GM23338 (cell line): ENCODE data around the gene TMC1. TPM values are rescaled to one million over a fixed set of nuclear protein-coding genes. Genes with fewer than 3 reads are reported as not detected.

Source experiments
- ATAC-seq: fragments of 200-7000 bp; cut with Tn5 transposase; 3 replicates; pipeline ENCODE4 v1.9.1; 2020
- DNase-seq: peaks from one replicate; pipeline ENCODE4 v3.0.0-alpha.2; 2015; ENCODE audit warnings: low spot score
- H2AFZ ChIP-seq: fragments of 200-600 bp; sonication (generic); 2 replicates; pipeline ENCODE4 v1.8.0; 2016; ENCODE audit warnings: antibody characterized with exemption, mild to moderate bottlenecking, moderate library complexity
- H3F3A ChIP-seq: fragments of 200-600 bp; sonication (generic); replicated peaks from 2 replicates; pipeline ENCODE4 v1.8.0; 2017; ENCODE audit warnings: antibody characterized with exemption, mixed run types, low read depth
- H3K27ac ChIP-seq: fragments of 200-600 bp; sonication (generic); 2 replicates; pipeline ENCODE4 v1.6.1; 2016; ENCODE audit warnings: low read depth
- H3K27me3 ChIP-seq: fragments of 200-600 bp; sonication (generic); 2 replicates; pipeline ENCODE4 v1.8.0; 2016; ENCODE audit warnings: mild to moderate bottlenecking, mixed run types, moderate library complexity; ENCODE audit not compliant: insufficient read depth
- H3K36me3 ChIP-seq: fragments of 200-600 bp; sonication (generic); 2 replicates; pipeline ENCODE4 v1.8.0; 2016; ENCODE audit warnings: mild to moderate bottlenecking; ENCODE audit not compliant: insufficient read depth
- H3K4me1 ChIP-seq: fragments of 200-600 bp; sonication (generic); 2 replicates; pipeline ENCODE4 v1.8.0; 2016; ENCODE audit warnings: mild to moderate bottlenecking, moderate library complexity; ENCODE audit not compliant: insufficient read depth
- H3K4me2 ChIP-seq: fragments of 200-600 bp; sonication (generic); 2 replicates; pipeline ENCODE4 v1.7.1; 2017; ENCODE audit warnings: mixed run types
- H3K4me3 ChIP-seq: fragments of 200-600 bp; sonication (generic); 2 replicates; pipeline ENCODE4 v1.6.1; 2016; ENCODE audit warnings: mixed run types
- H3K79me2 ChIP-seq: fragments of 200-600 bp; sonication (generic); replicated peaks from 2 replicates; pipeline ENCODE4 v1.8.0; 2017; ENCODE audit warnings: mild to moderate bottlenecking; ENCODE audit not compliant: insufficient read depth
- H3K9me2 ChIP-seq: fragments of 200-600 bp; sonication (generic); 2 replicates; pipeline ENCODE4 v1.8.0; 2017; ENCODE audit not compliant: insufficient read depth
- H4K20me1 ChIP-seq: fragments of 200-600 bp; sonication (generic); replicated peaks from 2 replicates; pipeline ENCODE4 v1.8.0; 2017; ENCODE audit warnings: mild to moderate bottlenecking; ENCODE audit not compliant: insufficient read depth
- H3K27ac Mint-ChIP-seq: 2 replicates; pipeline ENCODE4 v1.8.0; 2020; ENCODE audit warnings: inconsistent platforms, mild to moderate bottlenecking, moderate library complexity, mixed read lengths
- H3K27me3 Mint-ChIP-seq: 3 replicates; pipeline ENCODE4 v1.8.0; 2022; ENCODE audit warnings: low read depth, mild to moderate bottlenecking, moderate library complexity, mixed read lengths, inconsistent platforms; ENCODE audit not compliant: insufficient read depth, poor library complexity
- H3K36me3 Mint-ChIP-seq: 3 replicates; pipeline ENCODE4 v1.8.0; 2021; ENCODE audit warnings: low read depth, mild to moderate bottlenecking, inconsistent platforms, moderate library complexity, mixed read lengths
- H3K4me1 Mint-ChIP-seq: 3 replicates; pipeline ENCODE4 v1.8.0; 2020; ENCODE audit warnings: mild to moderate bottlenecking, inconsistent platforms, mixed read lengths
- H3K4me3 Mint-ChIP-seq: 3 replicates; pipeline ENCODE4 v1.8.0; 2021; ENCODE audit warnings: moderate library complexity, mild to moderate bottlenecking, inconsistent platforms, mixed read lengths
- H3K9me3 Mint-ChIP-seq: 3 replicates; pipeline ENCODE4 v1.8.0; 2020; ENCODE audit warnings: moderate library complexity, mild to moderate bottlenecking, inconsistent platforms, mixed read lengths
- ETS1 ChIP-seq: IDR thresholded peaks from 2 replicates; pipeline ENCODE4 v1.6.1; 2016; ENCODE audit warnings: antibody characterized with exemption
- EZH2phosphoT487 ChIP-seq: fragments of 200-600 bp; sonication (generic); IDR thresholded peaks from one replicate; pipeline ENCODE4 v1.8.1; 2018; ENCODE audit warnings: antibody characterized with exemption; ENCODE audit not compliant: unreplicated experiment
- JUNB ChIP-seq: IDR thresholded peaks from one replicate; pipeline ENCODE4 v1.6.1; 2016; ENCODE audit warnings: antibody characterized with exemption; ENCODE audit not compliant: unreplicated experiment
- NANOG ChIP-seq: IDR thresholded peaks from 2 replicates; pipeline ENCODE4 v1.6.1; 2016; ENCODE audit warnings: antibody characterized with exemption, borderline replicate concordance
- POLR2AphosphoS5 ChIP-seq: IDR thresholded peaks from 2 replicates; pipeline ENCODE4 v1.6.1; 2016; ENCODE audit warnings: antibody characterized with exemption, low read depth
- STAT1 ChIP-seq: IDR thresholded peaks from one replicate; pipeline ENCODE4 v1.6.1; 2016; ENCODE audit warnings: antibody characterized with exemption; ENCODE audit not compliant: unreplicated experiment
- ZNF114 ChIP-seq: fragments of 250-450 bp; sonication (Bioruptor Pico); IDR thresholded peaks from 2 replicates; pipeline ENCODE4 v1.5.0; 2020; ENCODE audit warnings: mild to moderate bottlenecking, moderate library complexity
- ZNF331 ChIP-seq: fragments of 250-450 bp; sonication (Bioruptor Pico); IDR thresholded peaks from 2 replicates; pipeline ENCODE4 v1.5.0; 2020; ENCODE audit warnings: low read depth, mild to moderate bottlenecking, moderate library complexity
- polyA plus RNA-seq: library from polyadenylated mRNA; unstranded; fragments of >200 nt; fragmentation: Nextera tagmentation; extraction: Ambion mirVana; gene quantifications from 2 replicates; pipeline ENCODE4 v1.2.1, GENCODE V29; 2016
- total RNA-seq: library from RNA; depleted of rRNA; stranded (reverse); fragments of >200 nt; shearing (Covaris generic); gene quantifications from 2 replicates; pipeline ENCODE4 v1.2.3, GENCODE V29; 2014

Gene TMC1
- total and polyA plus RNA-seq, 2 experiments from 2014 or later, result 0.61 to 1.2 TPM

- TF ChIP-seq JUNB, result no peak
- no peak for TF ChIP-seq EZH2phosphoT487
- TF ChIP-seq ZNF331 (CRISPR knock-in tag), result no peak
- TF ChIP-seq ETS1, result no peak
- TF ChIP-seq STAT1, result no peak
These were observed 62.0 kb downstream of the TMC1 start (continued) for GRCh38 chr9:72583370-72583769.

- H3K36me3 ChIP-seq, result no peaks in the 10 kb centered on the region
- no peaks in the 10 kb centered on the region for H3K79me2 ChIP-seq
- Mint-ChIP-seq H3K27me3 (no peaks in the 10 kb centered on the region), H3K36me3 (no peaks in the 10 kb centered on the region), H3K4me3 (no peak overlapping the region), H3K27ac (no peak overlapping the region), H3K4me1 (peaks cover 2% of the 10 kb centered on the region; the same call in 2 of the 3 replicates), H3K9me3 (no peaks in the 10 kb centered on the region)
- no peaks in the 10 kb centered on the region for H3F3A ChIP-seq
- ATAC-seq, result no peak
- no peaks in the 10 kb centered on the region for H3K27me3 ChIP-seq
- no peak for DNase-seq
- TF ChIP-seq POLR2AphosphoS5 (no peak), ZNF114 (no peak), EZH2phosphoT487 (no peak), JUNB (no peak)
- no peak overlapping the region for H3K27ac ChIP-seq
- H3K4me1 ChIP-seq, result no peaks in the 10 kb centered on the region; the same call in 1 of the 2 replicates
- H4K20me1 ChIP-seq, result no peaks in the 10 kb centered on the region
- H3K4me3 ChIP-seq, result no peak overlapping the region
- no peak overlapping the region for H3K4me2 ChIP-seq
- no peak overlapping the region for H2AFZ ChIP-seq
- H3K9me2 ChIP-seq, result no peaks in the 10 kb centered on the region; the same call in 1 of the 2 replicates
These were observed 65.2 kb downstream of the TMC1 start for GRCh38 chr9:72586388-72587130.

GRCh38 chr9:72588336-72588735 is 66.9 kb downstream of the TMC1 start:
- peak overlapping the region; percentile 47; the same call in 1 of the 2 replicates for H2AFZ ChIP-seq
- H3K27ac Mint-ChIP-seq, result no peak overlapping the region
- no peak for TF ChIP-seq NANOG
- H3K4me3 ChIP-seq, result no peak overlapping the region
- no peak overlapping the region for H3K27ac ChIP-seq
- no peaks in the 10 kb centered on the region; the same call in 1 of the 2 replicates for H3K4me1 ChIP-seq
- H3K9me3 Mint-ChIP-seq, result no peaks in the 10 kb centered on the region
- no peak for ATAC-seq
- H3K4me1 Mint-ChIP-seq, result peaks cover 5% of the 10 kb centered on the region
- H4K20me1 ChIP-seq, result no peaks in the 10 kb centered on the region
- no peaks in the 10 kb centered on the region for H3K27me3 Mint-ChIP-seq
- H3K36me3 Mint-ChIP-seq, result no peaks in the 10 kb centered on the region
- no peaks in the 10 kb centered on the region for H3K79me2 ChIP-seq
- H3K27me3 ChIP-seq, result no peaks in the 10 kb centered on the region
- no peak overlapping the region for H3K4me3 Mint-ChIP-seq
- no peaks in the 10 kb centered on the region for H3K36me3 ChIP-seq
- DNase-seq, result no peak
- H3F3A ChIP-seq, result no peaks in the 10 kb centered on the region
- H3K9me2 ChIP-seq, result no peaks in the 10 kb centered on the region; the same call in 1 of the 2 replicates
- no peak overlapping the region for H3K4me2 ChIP-seq
